Measurements from ENCODE around the gene S1PR4. TPM values are rescaled to one million over a fixed set of nuclear protein-coding genes. Genes with fewer than 3 reads are reported as not detected.

Gene S1PR4
- 0.31 TPM for total RNA-seq

GRCh38 chr19:3178377-3178972 lies at the start of gene S1PR4:
TSS of gene S1PR4 (plus strand) at chr19:3178769. CDS start at chr19:3178793, 24 bp downstream.

GRCh38 chr19:3135961-3136683 lies 42.4 kb upstream of the S1PR4 start, which contains the start of gene GNA15:
TSS of gene GNA15 (plus strand) at chr19:3136033. CDS start at chr19:3136451, 418 bp downstream.

GRCh38 chr19:3185461-3186159 lies 7.0 kb downstream of the S1PR4 start, which contains the start of gene NCLN:
TSS of gene NCLN (plus strand) at chr19:3185930. CDS start at chr19:3186031, 101 bp downstream.

GRCh38 chr19:3224346-3225168 lies 46.0 kb downstream of the S1PR4 start, which contains the start of gene CELF5:
TSS of gene CELF5 (plus strand) at chr19:3224661. CDS start at chr19:3224740, 79 bp downstream.

Other genes starting within 250 kb of the S1PR4 start
- 9.7 TPM for gene ZNF77, start 233.8 kb upstream of the S1PR4 start, total RNA-seq
- 1.9 TPM for gene TLE6, start 201.2 kb upstream of the S1PR4 start, total RNA-seq
- gene TLE2, start 149.5 kb upstream of the S1PR4 start, total RNA-seq = 11.3 TPM
- 151 TPM for gene TLE5, start 116.3 kb upstream of the S1PR4 start, total RNA-seq
- gene GNA11, start 84.4 kb upstream of the S1PR4 start, total RNA-seq = 57.9 TPM
- 0.94 TPM for gene GNA15, start 42.7 kb upstream of the S1PR4 start, total RNA-seq
- 18.2 TPM for gene NCLN, start 7.2 kb downstream of the S1PR4 start, total RNA-seq
- gene CELF5, start 45.9 kb downstream of the S1PR4 start, total RNA-seq = 84.8 TPM
- 10.0 TPM for gene NFIC, start 187.8 kb downstream of the S1PR4 start, total RNA-seq

Data from parietal lobe (tissue), 1 donor.